IMR-90 (cell line): ENCODE data around the gene ATP2B1. TPM values are rescaled to one million over a fixed set of nuclear protein-coding genes. Genes with fewer than 3 reads are reported as not detected.

Experiments used
- ATAC-seq: fragments of 200-7000 bp; cut with Tn5 transposase; 2 replicates; pipeline ENCODE4 v1.9.1; 2020; ENCODE audit warnings: low read depth, mild to moderate bottlenecking, moderate library complexity
- BruUV-seq: library from RNA; stranded (reverse); fragments of 400-500 nt; replicated peaks from 2 replicates; lab custom pipeline; 2021; lab: Mats Ljungman, UMichigan
- CTCF ChIA-PET: fragments of 300-600 bp; formaldehyde crosslinking; extraction: SDS; loops from one replicate; lab custom pipeline; 2021; ENCODE audit warnings: antibody characterized with exemption; lab: Yijun Ruan, JAX
- POLR2A ChIA-PET: fragments of 300-600 bp; sonication (Branson Sonifier 250); formaldehyde crosslinking; loops from one replicate; lab custom pipeline; 2022; ENCODE audit warnings: antibody characterized with exemption; ENCODE audit not compliant: unreplicated experiment; lab: Charles Lee
- DNase-seq: peaks from one replicate; pipeline ENCODE4 v3.0.0; 2013
- H2AFZ ChIP-seq: replicated peaks from 2 replicates; pipeline ENCODE3; 2013; ENCODE audit warnings: low read length, mild to moderate bottlenecking; ENCODE audit not compliant: poor library complexity
- H2AK5ac ChIP-seq: 2 replicates; pipeline ENCODE4 v1.6.1; 2013; ENCODE audit warnings: low read depth, low read length, inconsistent platforms
- H2AK9ac ChIP-seq: replicated peaks from 2 replicates; pipeline ENCODE3; 2013; ENCODE audit warnings: mild to moderate bottlenecking, low read depth, low read length, moderate library complexity; ENCODE audit not compliant: poor library complexity
- H2BK120ac ChIP-seq: 2 replicates; pipeline ENCODE4 v1.6.1; 2013; ENCODE audit warnings: low read depth, low read length, inconsistent platforms
- H2BK15ac ChIP-seq: 3 replicates; pipeline ENCODE4 v1.6.1; 2013; ENCODE audit warnings: low read depth, low read length, inconsistent platforms
- H2BK20ac ChIP-seq: 2 replicates; pipeline ENCODE4 v1.6.1; 2013; ENCODE audit warnings: low read depth, mild to moderate bottlenecking, inconsistent platforms, low read length, moderate library complexity
- H2BK5ac ChIP-seq: 2 replicates; pipeline ENCODE4 v1.6.1; 2013; ENCODE audit warnings: mild to moderate bottlenecking, low read depth, low read length, inconsistent platforms; ENCODE audit not compliant: poor library complexity, severe bottlenecking
- H3K14ac ChIP-seq: replicated peaks from 2 replicates; pipeline ENCODE4 v1.6.1; 2013; ENCODE audit warnings: low read depth, low read length, inconsistent platforms
- H3K18ac ChIP-seq: 2 replicates; pipeline ENCODE4 v1.6.1; 2013; ENCODE audit warnings: low read depth, low read length, control low read depth
- H3K23ac ChIP-seq: 2 replicates; pipeline ENCODE4 v1.6.1; 2013; ENCODE audit warnings: low read depth, low read length, inconsistent platforms
- H3K27ac ChIP-seq: 2 replicates; pipeline ENCODE4 v1.5.1; 2013; ENCODE audit warnings: mild to moderate bottlenecking, control low read depth, low read length; ENCODE audit not compliant: insufficient read depth
- H3K27me3 ChIP-seq: 2 replicates; pipeline ENCODE4 v1.6.1; 2013; ENCODE audit warnings: low read length; ENCODE audit not compliant: control insufficient read depth, insufficient read depth
- H3K36me3 ChIP-seq: 2 replicates; pipeline ENCODE4 v1.6.1; 2013; ENCODE audit warnings: low read length, mixed read lengths; ENCODE audit not compliant: control insufficient read depth, insufficient read depth
- H3K4ac ChIP-seq: 2 replicates; pipeline ENCODE4 v1.6.1; 2013; ENCODE audit warnings: low read depth, low read length, inconsistent platforms
- H3K4me1 ChIP-seq: 2 replicates; pipeline ENCODE4 v1.6.1; 2013; ENCODE audit warnings: low read length, mixed read lengths; ENCODE audit not compliant: control insufficient read depth, insufficient read depth
- H3K4me2 ChIP-seq: 2 replicates; pipeline ENCODE4 v1.6.1; 2013; ENCODE audit warnings: low read depth, mild to moderate bottlenecking, control low read depth, low read length, moderate library complexity
- H3K4me3 ChIP-seq: 2 replicates; pipeline ENCODE4 v1.5.1; 2013; ENCODE audit warnings: low read depth, mild to moderate bottlenecking, control low read depth, low read length, moderate library complexity; ENCODE audit not compliant: insufficient read depth
- H3K56ac ChIP-seq: 2 replicates; pipeline ENCODE4 v1.6.1; 2013; ENCODE audit warnings: low read length, inconsistent platforms; ENCODE audit not compliant: insufficient read depth; ENCODE audit errors: extremely low read depth
- H3K79me1 ChIP-seq, 2 experiments: 2 replicates each; pipeline ENCODE4 v1.6.1; 2013; ENCODE audit warnings: low read length in 2 of 2, inconsistent platforms in 1 of 2, low read depth in 1 of 2
- H3K9ac ChIP-seq: 2 replicates; pipeline ENCODE4 v1.6.1; 2013; ENCODE audit warnings: low read depth, low read length, control low read depth
- H3K9me1 ChIP-seq: 2 replicates; pipeline ENCODE4 v1.6.1; 2013; ENCODE audit warnings: low read length, inconsistent platforms; ENCODE audit not compliant: insufficient read depth
- H3K9me3 ChIP-seq: 2 replicates; pipeline ENCODE4 v1.6.1; 2013; ENCODE audit warnings: low read length; ENCODE audit not compliant: control insufficient read depth, insufficient read depth
- H4K20me1 ChIP-seq: 2 replicates; pipeline ENCODE4 v1.6.1; 2013; ENCODE audit warnings: low read length, inconsistent platforms; ENCODE audit not compliant: insufficient read depth
- H4K5ac ChIP-seq: 2 replicates; pipeline ENCODE4 v1.6.1; 2013; ENCODE audit warnings: mild to moderate bottlenecking, low read depth, low read length, control low read depth
- H4K8ac ChIP-seq, 2 experiments: 2 replicates each; pipeline ENCODE4 v1.6.1; 2013; ENCODE audit warnings: low read depth in 2 of 2, low read length in 2 of 2, control low read depth in 1 of 2, inconsistent platforms in 1 of 2
- H4K91ac ChIP-seq: 2 replicates; pipeline ENCODE4 v1.6.1; 2013; ENCODE audit warnings: low read depth, low read length, inconsistent platforms; ENCODE audit not compliant: insufficient read depth
- BHLHE40 ChIP-seq: fragments of 150-350 bp; IDR thresholded peaks from 2 replicates; pipeline ENCODE4 v1.6.1; 2016; ENCODE audit warnings: mild to moderate bottlenecking, low read depth, low read length
- CEBPB ChIP-seq: IDR thresholded peaks from 2 replicates; pipeline ENCODE4 v1.6.1; 2012; ENCODE audit warnings: low read depth, low read length, improper control_type of control experiment
- CHD1 ChIP-seq: IDR thresholded peaks from 2 replicates; pipeline ENCODE4 v1.6.1; 2012; ENCODE audit warnings: low read depth, low read length, improper control_type of control experiment
- FOS ChIP-seq: fragments of 150-350 bp; IDR thresholded peaks from 2 replicates; pipeline ENCODE4 v1.6.1; 2016; ENCODE audit warnings: low read depth, low read length
- MAFK ChIP-seq: IDR thresholded peaks from 2 replicates; pipeline ENCODE4 v1.6.1; 2012; ENCODE audit warnings: low read depth, low read length, improper control_type of control experiment
- MAZ ChIP-seq: IDR thresholded peaks from 2 replicates; pipeline ENCODE4 v1.6.1; 2012; ENCODE audit warnings: low read depth, mild to moderate bottlenecking, low read length, improper control_type of control experiment, moderate library complexity, borderline replicate concordance
- MXI1 ChIP-seq: IDR thresholded peaks from 2 replicates; pipeline ENCODE4 v1.6.1; 2012; ENCODE audit warnings: low read depth, mild to moderate bottlenecking, low read length, moderate library complexity, borderline replicate concordance
- NFE2L2 ChIP-seq: fragments of 150-350 bp; IDR thresholded peaks from 2 replicates; pipeline ENCODE4 v1.6.1; 2016; ENCODE audit warnings: low read depth, mild to moderate bottlenecking, low read length
- POLR2A ChIP-seq: IDR thresholded peaks from 2 replicates; pipeline ENCODE4 v1.6.1; 2012; ENCODE audit warnings: mild to moderate bottlenecking, low read depth, low read length
- RAD21 ChIP-seq: IDR thresholded peaks from 2 replicates; pipeline ENCODE4 v1.6.1; 2012; ENCODE audit warnings: low read length, improper control_type of control experiment
- RCOR1 ChIP-seq: IDR thresholded peaks from 2 replicates; pipeline ENCODE4 v1.6.1; 2012; ENCODE audit warnings: mild to moderate bottlenecking, low read length, improper control_type of control experiment; ENCODE audit not compliant: insufficient replicate concordance
- RFX5 ChIP-seq: IDR thresholded peaks from 2 replicates; pipeline ENCODE4 v1.8.0; 2012; ENCODE audit warnings: low read depth, mild to moderate bottlenecking, low read length, moderate library complexity
- SMC3 ChIP-seq: fragments of 150-350 bp; IDR thresholded peaks from 2 replicates; pipeline ENCODE4 v1.6.1; 2016; ENCODE audit warnings: low read depth, mild to moderate bottlenecking, antibody characterized with exemption, low read length, moderate library complexity
- WGBS, 2 experiments: methylation state at CpG; one replicate each; pipeline versions ENCODE4 v1.1.5 to v1.1.7; 2013; ENCODE audit warnings: missing lambda C conversion rate in 2 of 2; ENCODE audit not compliant: insufficient read length in 1 of 2; ENCODE audit errors: extremely low coverage in 2 of 2; 5-methylcytosine and 5-hydroxymethylcytosine counted together
- dilution Hi-C: fragments of 300-500 bp; cut with HindIII; formaldehyde crosslinking; loops from one replicate; pipeline ENCODE4 v1.14.3; 2018; ENCODE audit warnings: low sequenced_read_pairs; ENCODE audit not compliant: unreplicated experiment
- in situ Hi-C: fragments of 300-500 bp; cut with MboI; formaldehyde crosslinking; loops from 3 replicates; pipeline ENCODE4 v1.14.3; 2019; ENCODE audit warnings: low sequenced_read_pairs, inconsistent platforms, mixed read lengths
- intact Hi-C: fragments of 100-400 bp; cut with micrococcal nuclease; formaldehyde crosslinking; loops from 2 replicates; pipeline ENCODE4 v1.10.0; 2022
- polyA plus RNA-seq, 3 experiments: library from polyadenylated mRNA; depleted of rRNA; stranded (reverse); fragments of >200 nt; gene quantifications; 2 replicates each; pipeline ENCODE4 v1.2.3, GENCODE V29; 2012; ENCODE audit warnings: low replicate concordance in 1 of 3
- total RNA-seq: library from RNA; depleted of rRNA; stranded (reverse); fragments of >200 nt; gene quantifications from 2 replicates; pipeline ENCODE4 v1.2.3, GENCODE V29; 2012
- TF ChIP-seq, protein P1 (sequence below): conservative IDR thresholded peaks from 2 replicates; pipeline ENCODE4 v1.5.1; 2012; ENCODE audit warnings: mild to moderate bottlenecking, low read depth, low read length, improper control_type of control experiment
- TF ChIP-seq, protein P2 (sequence below): fragments of 150-350 bp; IDR thresholded peaks from 2 replicates; pipeline ENCODE4 v1.6.1; 2017; ENCODE audit warnings: mild to moderate bottlenecking, antibody characterized with exemption, low read length, low read depth
- TF ChIP-seq, protein P3 (sequence below): fragments of 150-350 bp; IDR thresholded peaks from 2 replicates; pipeline ENCODE4 v1.6.1; 2016; ENCODE audit warnings: low read depth, mild to moderate bottlenecking, low read length, moderate library complexity, borderline replicate concordance

ATP2B1 gene
- total and polyA plus RNA-seq, 2 of the 4 experiments (the other 2 are of a cell fraction), result 9.9 to 32.6 TPM

DNA sequence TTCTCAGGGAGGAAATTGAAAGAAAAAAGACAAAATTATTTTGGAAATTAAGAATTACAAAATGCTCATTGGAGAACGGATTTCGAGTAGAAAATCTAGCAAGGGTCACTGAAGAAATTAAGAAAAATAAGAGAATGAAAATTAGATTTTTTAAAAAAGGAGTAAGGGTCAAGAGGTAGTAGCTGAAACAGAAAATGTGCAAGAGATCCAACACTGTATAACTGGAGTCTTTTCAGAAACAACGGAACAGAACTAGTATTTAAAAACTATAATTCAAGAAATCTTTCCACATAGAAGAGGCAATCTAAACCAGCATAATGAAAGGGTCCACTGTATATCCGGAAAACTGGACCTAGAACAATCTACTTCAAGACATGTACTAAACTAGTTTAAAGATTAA lies 28.2 kb downstream of the ATP2B1 start:
- H3K9me3 ChIP-seq, result peaks cover 5% of the 10 kb centered on the region; the same call in 1 of the 2 replicates
- H4K91ac ChIP-seq, result no peak overlapping the region
- WGBS, 2 experiments, result 100% methylated on average over 1 of the region's 4 CpGs; no CpG with 5 or more reads in 1 of the 2 experiments
- no peak overlapping the region for H3K14ac ChIP-seq
- H3K18ac ChIP-seq, result no peak overlapping the region
- H3K4me2 ChIP-seq, result no peak overlapping the region
- H4K5ac ChIP-seq, result no peak overlapping the region
- H3K56ac ChIP-seq, result no peak overlapping the region
- no peak for DNase-seq
- no peak for ATAC-seq
- no peak overlapping the region for H3K4ac ChIP-seq
- POLR2A ChIA-PET, result no interaction called here
- no TSS peak for BruUV-seq
- CTCF ChIA-PET, result no interaction called here
- no peak overlapping the region for H3K9ac ChIP-seq
- no peak overlapping the region for H3K4me3 ChIP-seq
- no peak overlapping the region for H2AK9ac ChIP-seq
- peaks cover 3% of the 10 kb centered on the region; the same call in 1 of the 2 replicates for H3K4me1 ChIP-seq
- dilution Hi-C loops (no loop called here), intact Hi-C loops (no loop called here), in situ Hi-C loops (no loop called here)
- H3K36me3 ChIP-seq, result no peaks in the 10 kb centered on the region
- H3K23ac ChIP-seq, result no peak overlapping the region
- peaks cover 43% of the 10 kb centered on the region for H4K20me1 ChIP-seq
- peaks cover 16 to 45% of the 10 kb centered on the region in 2 experiments for H3K79me1 ChIP-seq
- TF ChIP-seq CEBPB, result no peak
- no peak for TF ChIP-seq SMC3
- TF ChIP-seq, protein P1, sequence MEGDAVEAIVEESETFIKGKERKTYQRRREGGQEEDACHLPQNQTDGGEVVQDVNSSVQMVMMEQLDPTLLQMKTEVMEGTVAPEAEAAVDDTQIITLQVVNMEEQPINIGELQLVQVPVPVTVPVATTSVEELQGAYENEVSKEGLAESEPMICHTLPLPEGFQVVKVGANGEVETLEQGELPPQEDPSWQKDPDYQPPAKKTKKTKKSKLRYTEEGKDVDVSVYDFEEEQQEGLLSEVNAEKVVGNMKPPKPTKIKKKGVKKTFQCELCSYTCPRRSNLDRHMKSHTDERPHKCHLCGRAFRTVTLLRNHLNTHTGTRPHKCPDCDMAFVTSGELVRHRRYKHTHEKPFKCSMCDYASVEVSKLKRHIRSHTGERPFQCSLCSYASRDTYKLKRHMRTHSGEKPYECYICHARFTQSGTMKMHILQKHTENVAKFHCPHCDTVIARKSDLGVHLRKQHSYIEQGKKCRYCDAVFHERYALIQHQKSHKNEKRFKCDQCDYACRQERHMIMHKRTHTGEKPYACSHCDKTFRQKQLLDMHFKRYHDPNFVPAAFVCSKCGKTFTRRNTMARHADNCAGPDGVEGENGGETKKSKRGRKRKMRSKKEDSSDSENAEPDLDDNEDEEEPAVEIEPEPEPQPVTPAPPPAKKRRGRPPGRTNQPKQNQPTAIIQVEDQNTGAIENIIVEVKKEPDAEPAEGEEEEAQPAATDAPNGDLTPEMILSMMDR, result no peak
- no peak for TF ChIP-seq RAD21
- TF ChIP-seq NFE2L2, result no peak
- TF ChIP-seq CHD1, result no peak
- TF ChIP-seq, protein P2, sequence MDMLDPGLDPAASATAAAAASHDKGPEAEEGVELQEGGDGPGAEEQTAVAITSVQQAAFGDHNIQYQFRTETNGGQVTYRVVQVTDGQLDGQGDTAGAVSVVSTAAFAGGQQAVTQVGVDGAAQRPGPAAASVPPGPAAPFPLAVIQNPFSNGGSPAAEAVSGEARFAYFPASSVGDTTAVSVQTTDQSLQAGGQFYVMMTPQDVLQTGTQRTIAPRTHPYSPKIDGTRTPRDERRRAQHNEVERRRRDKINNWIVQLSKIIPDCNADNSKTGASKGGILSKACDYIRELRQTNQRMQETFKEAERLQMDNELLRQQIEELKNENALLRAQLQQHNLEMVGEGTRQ, result no peak
- TF ChIP-seq, protein P3, sequence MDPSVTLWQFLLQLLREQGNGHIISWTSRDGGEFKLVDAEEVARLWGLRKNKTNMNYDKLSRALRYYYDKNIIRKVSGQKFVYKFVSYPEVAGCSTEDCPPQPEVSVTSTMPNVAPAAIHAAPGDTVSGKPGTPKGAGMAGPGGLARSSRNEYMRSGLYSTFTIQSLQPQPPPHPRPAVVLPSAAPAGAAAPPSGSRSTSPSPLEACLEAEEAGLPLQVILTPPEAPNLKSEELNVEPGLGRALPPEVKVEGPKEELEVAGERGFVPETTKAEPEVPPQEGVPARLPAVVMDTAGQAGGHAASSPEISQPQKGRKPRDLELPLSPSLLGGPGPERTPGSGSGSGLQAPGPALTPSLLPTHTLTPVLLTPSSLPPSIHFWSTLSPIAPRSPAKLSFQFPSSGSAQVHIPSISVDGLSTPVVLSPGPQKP, result no peak
- TF ChIP-seq POLR2A, result no peak
- no peak for TF ChIP-seq RCOR1
- TF ChIP-seq RFX5, result no peak
- TF ChIP-seq MAZ, result no peak
- no peak for TF ChIP-seq MAFK
- TF ChIP-seq MXI1, result no peak
- TF ChIP-seq FOS, result no peak
- no peak for TF ChIP-seq BHLHE40
- H2BK5ac ChIP-seq, result no peak overlapping the region
- no peak overlapping the region for H2BK20ac ChIP-seq
- no peak overlapping the region for H2AFZ ChIP-seq
- H3K9me1 ChIP-seq, result no peaks in the 10 kb centered on the region
- H3K27me3 ChIP-seq, result no peaks in the 10 kb centered on the region
- H4K8ac ChIP-seq, result no peak overlapping the region
- H2BK15ac ChIP-seq, result no peak overlapping the region
- H3K27ac ChIP-seq, result no peak overlapping the region
- no peak overlapping the region for H2BK120ac ChIP-seq
- no peak overlapping the region for H2AK5ac ChIP-seq
